MM.1S (cell line): ENCODE data around the gene AQP1.

Source experiments
- DNase-seq: peaks from one replicate; pipeline ENCODE4 v3.0.0-alpha.2; 2015
- H2AFZ ChIP-seq: fragments of 300-600 bp; sonication (generic); 2 replicates; pipeline ENCODE4 v1.6.0; 2016; ENCODE audit warnings: antibody characterized with exemption, low read length
- H3F3A ChIP-seq: fragments of 300-600 bp; sonication (generic); 2 replicates; pipeline ENCODE4 v1.6.1; 2016; ENCODE audit warnings: mild to moderate bottlenecking, antibody characterized with exemption, low read length, moderate library complexity, mixed read lengths; ENCODE audit not compliant: insufficient read depth
- H3K27ac ChIP-seq: fragments of 300-600 bp; sonication (generic); 2 replicates; pipeline ENCODE4 v1.5.1; 2016; ENCODE audit warnings: mild to moderate bottlenecking, low read length
- H3K27me3 ChIP-seq: fragments of 300-600 bp; sonication (generic); replicated peaks from 2 replicates; pipeline ENCODE4 v1.6.0; 2016; ENCODE audit warnings: low read length; ENCODE audit not compliant: insufficient read depth
- H3K36me3 ChIP-seq: fragments of 300-600 bp; sonication (generic); replicated peaks from 2 replicates; pipeline ENCODE4 v1.6.1; 2016; ENCODE audit warnings: mild to moderate bottlenecking, low read length, mixed read lengths; ENCODE audit not compliant: insufficient read depth
- H3K4me1 ChIP-seq: fragments of 300-600 bp; sonication (generic); 2 replicates; pipeline ENCODE4 v1.6.1; 2016; ENCODE audit warnings: low read length, mixed read lengths
- H3K4me2 ChIP-seq: fragments of 300-600 bp; sonication (generic); 2 replicates; pipeline ENCODE4 v1.6.0; 2016; ENCODE audit warnings: low read depth, low read length
- H3K4me3 ChIP-seq: fragments of 300-600 bp; sonication (generic); 2 replicates; pipeline ENCODE4 v1.5.1; 2016; ENCODE audit warnings: low read length, mixed read lengths
- H3K79me2 ChIP-seq: fragments of 300-600 bp; sonication (generic); 2 replicates; pipeline ENCODE4 v1.6.1; 2016; ENCODE audit warnings: mixed run types, low read length, mixed read lengths
- H3K9ac ChIP-seq: fragments of 300-600 bp; sonication (generic); 2 replicates; pipeline ENCODE4 v1.6.1; 2016; ENCODE audit warnings: low read length, mixed read lengths
- H3K9me2 ChIP-seq: fragments of 300-600 bp; sonication (generic); replicated peaks from 2 replicates; pipeline ENCODE4 v1.6.1; 2016; ENCODE audit warnings: mild to moderate bottlenecking, low read length, mixed read lengths; ENCODE audit not compliant: insufficient read depth
- H3K9me3 ChIP-seq: fragments of 300-600 bp; sonication (generic); replicated peaks from 2 replicates; pipeline ENCODE4 v1.6.1; 2016; ENCODE audit warnings: mild to moderate bottlenecking, low read length, mixed read lengths; ENCODE audit not compliant: insufficient read depth
- H4K20me1 ChIP-seq: fragments of 300-600 bp; sonication (generic); 2 replicates; pipeline ENCODE4 v1.6.1; 2016; ENCODE audit warnings: mild to moderate bottlenecking, low read length, moderate library complexity, mixed read lengths; ENCODE audit not compliant: insufficient read depth
- CTCF ChIP-seq: fragments of 300-600 bp; sonication (generic); IDR thresholded peaks from 2 replicates; pipeline ENCODE4 v1.5.1; 2016; ENCODE audit warnings: antibody characterized with exemption, low read length, mixed read lengths
- EZH2 ChIP-seq: fragments of 300-600 bp; sonication (generic); optimal IDR thresholded peaks from 2 replicates; pipeline ENCODE3; 2017; ENCODE audit warnings: low read depth, mild to moderate bottlenecking, antibody characterized with exemption, low read length, mixed read lengths
- EZH2phosphoT487 ChIP-seq: fragments of 300-600 bp; sonication (generic); IDR thresholded peaks from 2 replicates; pipeline ENCODE4 v1.6.1; 2018; ENCODE audit warnings: antibody characterized with exemption, low read length

The AQP1 gene

DNA sequence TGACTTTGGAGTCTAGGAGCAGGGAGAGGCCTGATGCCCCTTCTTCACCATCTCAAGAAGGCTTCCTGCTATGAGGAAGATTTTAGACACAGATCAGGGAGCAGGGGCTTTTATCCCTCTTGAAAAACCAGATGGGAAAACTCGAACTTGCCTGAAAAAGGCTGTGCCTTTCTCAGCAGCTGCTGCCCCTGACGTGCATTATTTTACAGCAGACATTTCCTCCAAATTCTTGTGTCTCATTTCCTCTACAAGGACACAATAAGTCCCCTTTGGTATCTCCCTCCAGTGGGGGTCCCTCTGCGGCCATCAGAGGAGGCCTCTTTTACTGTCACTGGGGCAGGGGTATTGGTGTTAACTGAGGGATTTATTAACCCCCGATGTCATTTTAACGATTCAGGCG is 38.0 kb upstream of the AQP1 start:
- Histone ChIP-seq H4K20me1 (no peaks in the 10 kb centered on the region), H3K4me3 (no peak overlapping the region), H3F3A (no peaks in the 10 kb centered on the region), H3K9me2 (no peaks in the 10 kb centered on the region), H3K9ac (no peak overlapping the region), H2AFZ (no peak overlapping the region), H3K79me2 (no peaks in the 10 kb centered on the region), H3K27me3 (no peaks in the 10 kb centered on the region), H3K9me3 (no peaks in the 10 kb centered on the region), H3K36me3 (no peaks in the 10 kb centered on the region), H3K27ac (no peak overlapping the region), H3K4me1 (no peaks in the 10 kb centered on the region), H3K4me2 (no peak overlapping the region)
- TF ChIP-seq EZH2phosphoT487 (no peak), EZH2 (no peak), CTCF (no peak)
- DNase-seq = no peak

- H3K9me3 ChIP-seq = no peaks in the 10 kb centered on the region
- no peaks in the 10 kb centered on the region for H3F3A ChIP-seq
- no peak overlapping the region for H3K9ac ChIP-seq
- no peaks in the 10 kb centered on the region for H3K9me2 ChIP-seq
- H3K4me1 ChIP-seq = no peaks in the 10 kb centered on the region
- no peaks in the 10 kb centered on the region for H4K20me1 ChIP-seq
- H3K27me3 ChIP-seq = no peaks in the 10 kb centered on the region
- H3K4me2 ChIP-seq = no peak overlapping the region
- H3K79me2 ChIP-seq = no peaks in the 10 kb centered on the region
- no peak overlapping the region for H3K4me3 ChIP-seq
- no peak overlapping the region for H3K27ac ChIP-seq
- DNase-seq = no peak
- no peaks in the 10 kb centered on the region for H3K36me3 ChIP-seq
- no peak overlapping the region for H2AFZ ChIP-seq
- TF ChIP-seq EZH2phosphoT487 = no peak
- no peak for TF ChIP-seq EZH2
- no peak for TF ChIP-seq CTCF
Measured at GRCh38 chr7:30874656-30875302, 36.9 kb upstream of the AQP1 start.

DNA sequence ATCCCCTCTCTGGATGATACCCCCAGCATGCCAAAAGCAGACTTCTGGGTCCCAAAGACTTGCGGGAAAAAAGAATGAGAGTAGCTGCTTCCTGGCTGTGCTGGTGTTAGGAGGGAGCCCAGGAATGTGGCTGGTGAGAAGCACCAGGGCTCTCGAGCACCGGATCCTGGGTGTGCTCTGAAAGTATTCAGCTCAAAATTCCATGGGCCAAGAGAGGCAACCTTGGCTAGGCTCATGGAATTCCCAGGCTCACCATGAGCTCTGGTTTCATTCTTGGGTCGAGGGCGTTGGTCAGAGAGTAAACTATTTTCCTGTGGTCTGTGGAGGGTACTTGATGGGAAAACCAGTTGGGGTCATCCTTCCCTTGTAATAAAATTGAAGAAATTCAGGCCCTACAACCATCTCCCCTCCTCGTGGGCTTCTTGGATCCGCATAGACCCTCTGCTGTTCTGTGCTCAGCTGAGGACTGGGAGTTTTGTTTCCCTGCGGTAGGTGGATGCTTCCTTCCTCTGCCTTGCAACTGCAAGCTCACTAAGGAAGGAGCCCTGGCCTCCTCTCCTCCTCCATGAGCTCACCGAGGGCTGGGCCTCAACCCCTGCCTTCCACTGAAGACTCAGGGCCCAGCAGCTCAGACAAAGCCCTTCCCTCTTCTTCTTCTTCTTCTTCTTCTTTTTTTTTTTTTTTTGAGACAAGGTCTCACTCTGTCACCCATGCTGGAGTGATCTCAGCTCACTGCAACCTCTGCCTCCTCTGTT is 34.5 kb upstream of the AQP1 start:
- Histone ChIP-seq H3K27ac (no peak overlapping the region), H3K27me3 (no peaks in the 10 kb centered on the region), H3K9me2 (no peaks in the 10 kb centered on the region), H3K36me3 (no peaks in the 10 kb centered on the region), H3K4me2 (no peak overlapping the region), H2AFZ (no peak overlapping the region), H3K79me2 (no peaks in the 10 kb centered on the region), H3K9ac (no peak overlapping the region), H3K4me1 (no peaks in the 10 kb centered on the region), H3K9me3 (no peaks in the 10 kb centered on the region), H3K4me3 (no peak overlapping the region), H3F3A (no peaks in the 10 kb centered on the region), H4K20me1 (no peaks in the 10 kb centered on the region)
- TF ChIP-seq EZH2phosphoT487 (no peak), EZH2 (no peak), CTCF (no peak)
- DNase-seq = no peak
